HG03558 (cell line): Measurements from ENCODE around the gene TSPAN6.

Experiments
- ATAC-seq: cut with Tn5 transposase; IDR thresholded peaks from one replicate; pipeline ENCODE4 v1.9.1; 2021; ENCODE audit warnings: moderate number of reproducible peaks; ENCODE audit not compliant: unreplicated experiment; ENCODE audit errors: extremely low read depth

The TSPAN6 gene

GRCh38 chrX:100591256-100592051 is 45.2 kb downstream of the TSPAN6 start:
- no peak for ATAC-seq

- no peak for ATAC-seq
These were observed 48.7 kb downstream of the TSPAN6 start for GRCh38 chrX:100587861-100588260.

DNA sequence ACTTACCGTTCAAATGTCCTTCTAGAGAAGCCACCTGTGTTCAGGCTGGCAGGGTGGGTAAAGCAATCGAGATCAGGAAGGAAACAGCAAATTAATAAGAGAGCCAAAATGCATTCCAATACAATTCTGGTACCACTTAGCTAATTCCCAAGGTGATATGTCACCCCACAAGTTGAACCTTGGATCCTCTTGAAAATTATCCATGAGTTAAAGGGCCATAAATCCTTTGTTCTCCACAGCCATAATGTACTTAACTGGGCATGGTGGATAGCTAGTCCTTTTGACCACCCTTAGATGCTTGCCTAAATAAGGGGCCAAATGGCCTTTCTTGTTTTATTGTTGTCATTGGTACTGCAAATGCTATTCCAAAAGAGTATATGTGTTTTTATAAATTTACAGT is 49.9 kb downstream of the TSPAN6 start:
- ATAC-seq: no peak

DNA sequence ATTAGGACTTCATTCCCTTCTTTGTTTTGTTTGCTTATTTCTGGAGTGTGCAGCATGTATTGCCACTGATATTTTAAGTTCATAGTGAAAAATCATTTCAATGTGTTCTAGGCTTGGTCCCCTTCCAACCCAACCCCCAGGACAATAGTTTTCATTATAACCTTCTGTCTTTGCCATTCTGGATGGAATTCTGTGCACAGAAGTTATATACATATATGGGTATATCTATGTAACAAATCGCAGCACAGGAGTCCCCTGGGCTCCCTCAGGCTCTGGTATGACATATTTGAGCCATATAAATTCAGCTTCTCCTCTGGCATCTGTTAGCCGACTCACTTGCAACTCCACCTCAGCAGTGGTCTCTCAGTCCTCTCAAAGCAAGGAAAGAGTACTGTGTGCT is 52.0 kb downstream of the TSPAN6 start, which contains the start of gene TNMD:
Gene TNMD, plus strand, starts transcription at position 326 of the 400 bp plus-strand sequence. CDS start 83 bp downstream, outside the sequence.
- no peak for ATAC-seq
